ENCODE results near the gene YIPF3. TPM values are rescaled to one million over a fixed set of nuclear protein-coding genes. Genes with fewer than 3 reads are reported as not detected.
"Not testable (repeated sequence)": the region's sequence is repeated elsewhere in the genome, so short reads cannot be mapped to it uniquely, and the experiment has no call there.

The YIPF3 gene
- total and polyA plus RNA-seq, 4 donors, result 33.4 to 103 (median 71.5) TPM

GRCh38 chr6:43538986-43539385 is 22.3 kb upstream of the YIPF3 start:
- H3K9me3 ChIP-seq (ENCODE audit: control insufficient read depth, low read length); ATAC-seq (ENCODE audit: low FRiP score); H3K4me1 ChIP-seq (ENCODE audit: control insufficient read depth in 1 of 2, insufficient read depth in 2 of 2, low read length in 2 of 2); DNase-seq; H3K4me3 ChIP-seq (ENCODE audit: low read length in 2 of 2); intact Hi-C loops (cut with DNase I); H3K36me3 ChIP-seq (ENCODE audit: control insufficient read depth in 1 of 2, insufficient read depth in 2 of 2, low read length in 1 of 2); H3K27me3 ChIP-seq (ENCODE audit: control insufficient read depth in 1 of 2, insufficient read depth in 2 of 2, low read length in 1 of 2); H3K27ac ChIP-seq (ENCODE audit: low read depth in 1 of 2, low read length in 2 of 2): not testable (repeated sequence)
- WGBS, 2 donors, result 96 to 99% methylated on average over 14 to 15 of the region's 17 CpGs

- DNase-seq (no peak), ATAC-seq (ENCODE audit: low FRiP score) (no peak)
- Histone ChIP-seq H3K4me1 (ENCODE audit: control insufficient read depth in 1 of 2, insufficient read depth in 2 of 2, low read length in 2 of 2) (no peaks in the 10 kb centered on the region), H3K4me3 (ENCODE audit: low read length in 2 of 2) (no peak overlapping the region), H3K9me3 (ENCODE audit: control insufficient read depth, low read length) (no peaks in the 10 kb centered on the region), H3K36me3 (ENCODE audit: control insufficient read depth in 1 of 2, insufficient read depth in 2 of 2, low read length in 1 of 2) (peaks cover 5 to 10% of the 10 kb centered on the region in 2 donors), H3K27ac (ENCODE audit: low read depth in 1 of 2, low read length in 2 of 2) (no peak overlapping the region), H3K27me3 (ENCODE audit: control insufficient read depth in 1 of 2, insufficient read depth in 2 of 2, low read length in 1 of 2) (no peaks in the 10 kb centered on the region)
- 78 to 86% methylated on average over 1 of the region's 1 CpG for WGBS, 2 donors
- intact Hi-C loops (cut with DNase I), result no loop called here
Observed at GRCh38 chr6:43532201-43532600, 15.5 kb upstream of the YIPF3 start.

- ATAC-seq (ENCODE audit: low FRiP score) (no peak), DNase-seq (no peak)
- Histone ChIP-seq H3K27ac (ENCODE audit: low read depth in 1 of 2, low read length in 2 of 2) (no peak overlapping the region), H3K27me3 (ENCODE audit: control insufficient read depth in 1 of 2, insufficient read depth in 2 of 2, low read length in 1 of 2) (no peaks in the 10 kb centered on the region), H3K9me3 (ENCODE audit: control insufficient read depth, low read length) (no peaks in the 10 kb centered on the region), H3K4me1 (ENCODE audit: control insufficient read depth in 1 of 2, insufficient read depth in 2 of 2, low read length in 2 of 2) (no peaks in the 10 kb centered on the region), H3K36me3 (ENCODE audit: control insufficient read depth in 1 of 2, insufficient read depth in 2 of 2, low read length in 1 of 2) (peaks cover 14 to 28% of the 10 kb centered on the region in 2 donors), H3K4me3 (ENCODE audit: low read length in 2 of 2) (no peak overlapping the region)
- WGBS, 2 donors, result 82 to 85% methylated on average over 10 of the region's 10 CpGs
- intact Hi-C loops (cut with DNase I), result no loop called here
Observed at GRCh38 chr6:43524483-43524961, 7.8 kb upstream of the YIPF3 start.

- H3K36me3 ChIP-seq (ENCODE audit: control insufficient read depth in 1 of 2, insufficient read depth in 2 of 2, low read length in 1 of 2), result peaks cover 12 to 27% of the 10 kb centered on the region in 2 donors
- no peak overlapping the region for H3K27ac ChIP-seq (ENCODE audit: low read depth in 1 of 2, low read length in 2 of 2)
- H3K27me3 ChIP-seq (ENCODE audit: control insufficient read depth in 1 of 2, insufficient read depth in 2 of 2, low read length in 1 of 2), result no peaks in the 10 kb centered on the region
- DNase-seq (no peak), ATAC-seq (ENCODE audit: low FRiP score) (no peak)
- H3K9me3 ChIP-seq (ENCODE audit: control insufficient read depth, low read length), result no peaks in the 10 kb centered on the region
- no peak overlapping the region for H3K4me3 ChIP-seq (ENCODE audit: low read length in 2 of 2)
- H3K4me1 ChIP-seq (ENCODE audit: control insufficient read depth in 1 of 2, insufficient read depth in 2 of 2, low read length in 2 of 2), result no peaks in the 10 kb centered on the region
- intact Hi-C loops (cut with DNase I), result no loop called here
- whole genome bisulfite sequencing, 2 donors, result 69 to 71% methylated on average over 3 of the region's 3 CpGs
Observed at GRCh38 chr6:43523284-43523683, 6.6 kb upstream of the YIPF3 start.

- no peak overlapping the region for H3K4me3 ChIP-seq (ENCODE audit: low read length in 2 of 2)
- H3K27me3 ChIP-seq (ENCODE audit: control insufficient read depth in 1 of 2, insufficient read depth in 2 of 2, low read length in 1 of 2), result no peaks in the 10 kb centered on the region
- H3K9me3 ChIP-seq (ENCODE audit: control insufficient read depth, low read length), result no peaks in the 10 kb centered on the region
- 87 to 88% methylated on average over 8 of the region's 8 CpGs for WGBS, 2 donors
- peaks cover 0 to 3% of the 10 kb centered on the region in 2 donors for H3K4me1 ChIP-seq (ENCODE audit: control insufficient read depth in 1 of 2, insufficient read depth in 2 of 2, low read length in 2 of 2)
- H3K36me3 ChIP-seq (ENCODE audit: control insufficient read depth in 1 of 2, insufficient read depth in 2 of 2, low read length in 1 of 2), result peaks cover 12 to 22% of the 10 kb centered on the region in 2 donors
- no peak overlapping the region for H3K27ac ChIP-seq (ENCODE audit: low read depth in 1 of 2, low read length in 2 of 2)
- ATAC-seq (ENCODE audit: low FRiP score) (no peak), DNase-seq (no peak)
- intact Hi-C loops (cut with DNase I), result no loop called here
Observed at GRCh38 chr6:43522547-43523261, 6.0 kb upstream of the YIPF3 start.

GRCh38 chr6:43521836-43522235 is 5.1 kb upstream of the YIPF3 start:
- Histone ChIP-seq H3K27ac (ENCODE audit: low read depth in 1 of 2, low read length in 2 of 2) (no peak overlapping the region), H3K4me3 (ENCODE audit: low read length in 2 of 2) (no peak overlapping the region), H3K4me1 (ENCODE audit: control insufficient read depth in 1 of 2, insufficient read depth in 2 of 2, low read length in 2 of 2) (peaks cover 0 to 3% of the 10 kb centered on the region in 2 donors), H3K36me3 (ENCODE audit: control insufficient read depth in 1 of 2, insufficient read depth in 2 of 2, low read length in 1 of 2) (peaks cover 12 to 18% of the 10 kb centered on the region in 2 donors), H3K27me3 (ENCODE audit: control insufficient read depth in 1 of 2, insufficient read depth in 2 of 2, low read length in 1 of 2) (no peaks in the 10 kb centered on the region), H3K9me3 (ENCODE audit: control insufficient read depth, low read length) (no peaks in the 10 kb centered on the region)
- WGBS, 2 donors, result 52 to 55% methylated on average over 2 of the region's 2 CpGs
- intact Hi-C loops (cut with DNase I), result no loop called here
- DNase-seq (no peak), ATAC-seq (ENCODE audit: low FRiP score) (no peak)

- Histone ChIP-seq H3K27ac (ENCODE audit: low read depth in 1 of 2, low read length in 2 of 2) (no peak overlapping the region), H3K4me3 (ENCODE audit: low read length in 2 of 2) (no peak overlapping the region), H3K36me3 (ENCODE audit: control insufficient read depth in 1 of 2, insufficient read depth in 2 of 2, low read length in 1 of 2) (peaks cover 12 to 15% of the 10 kb centered on the region in 2 donors), H3K4me1 (ENCODE audit: control insufficient read depth in 1 of 2, insufficient read depth in 2 of 2, low read length in 2 of 2) (peaks cover 0 to 3% of the 10 kb centered on the region in 2 donors), H3K27me3 (ENCODE audit: control insufficient read depth in 1 of 2, insufficient read depth in 2 of 2, low read length in 1 of 2) (no peaks in the 10 kb centered on the region), H3K9me3 (ENCODE audit: control insufficient read depth, low read length) (no peaks in the 10 kb centered on the region)
- intact Hi-C loops (cut with DNase I), result no loop called here
- ATAC-seq (ENCODE audit: low FRiP score), result no peak
- no peak for DNase-seq
- 89 to 90% methylated on average over 8 of the region's 8 CpGs for WGBS, 2 donors
Observed at GRCh38 chr6:43520097-43520496, 3.4 kb upstream of the YIPF3 start.

- intact Hi-C loops (cut with DNase I), result no loop called here
- peak overlapping the region; percentile 58 to 81 for H3K4me3 ChIP-seq (ENCODE audit: low read length in 2 of 2)
- 2 to 3% methylated on average over 10 of the region's 10 CpGs for WGBS, 2 donors
- no peak overlapping the region for H3K27ac ChIP-seq (ENCODE audit: low read depth in 1 of 2, low read length in 2 of 2)
- H3K27me3 ChIP-seq (ENCODE audit: control insufficient read depth in 1 of 2, insufficient read depth in 2 of 2, low read length in 1 of 2), result no peaks in the 10 kb centered on the region
- peaks cover 0 to 3% of the 10 kb centered on the region in 2 donors for H3K4me1 ChIP-seq (ENCODE audit: control insufficient read depth in 1 of 2, insufficient read depth in 2 of 2, low read length in 2 of 2)
- H3K36me3 ChIP-seq (ENCODE audit: control insufficient read depth in 1 of 2, insufficient read depth in 2 of 2, low read length in 1 of 2), result peaks cover 12 to 18% of the 10 kb centered on the region in 2 donors
- H3K9me3 ChIP-seq (ENCODE audit: control insufficient read depth, low read length), result no peaks in the 10 kb centered on the region
- ATAC-seq (ENCODE audit: low FRiP score), result no peak
- DNase-seq, result no peak
Observed at GRCh38 chr6:43517505-43518357, 1.0 kb upstream of the YIPF3 start.

All from aorta (tissue), 5 donors.